ENCODE measurements around the gene ZBTB25. TPM values are rescaled to one million over a fixed set of nuclear protein-coding genes. Genes with fewer than 3 reads are reported as not detected.

ZBTB25 gene
- total RNA-seq, 2 experiments from 2014 or later = 22.6 to 23.5 TPM

DNA sequence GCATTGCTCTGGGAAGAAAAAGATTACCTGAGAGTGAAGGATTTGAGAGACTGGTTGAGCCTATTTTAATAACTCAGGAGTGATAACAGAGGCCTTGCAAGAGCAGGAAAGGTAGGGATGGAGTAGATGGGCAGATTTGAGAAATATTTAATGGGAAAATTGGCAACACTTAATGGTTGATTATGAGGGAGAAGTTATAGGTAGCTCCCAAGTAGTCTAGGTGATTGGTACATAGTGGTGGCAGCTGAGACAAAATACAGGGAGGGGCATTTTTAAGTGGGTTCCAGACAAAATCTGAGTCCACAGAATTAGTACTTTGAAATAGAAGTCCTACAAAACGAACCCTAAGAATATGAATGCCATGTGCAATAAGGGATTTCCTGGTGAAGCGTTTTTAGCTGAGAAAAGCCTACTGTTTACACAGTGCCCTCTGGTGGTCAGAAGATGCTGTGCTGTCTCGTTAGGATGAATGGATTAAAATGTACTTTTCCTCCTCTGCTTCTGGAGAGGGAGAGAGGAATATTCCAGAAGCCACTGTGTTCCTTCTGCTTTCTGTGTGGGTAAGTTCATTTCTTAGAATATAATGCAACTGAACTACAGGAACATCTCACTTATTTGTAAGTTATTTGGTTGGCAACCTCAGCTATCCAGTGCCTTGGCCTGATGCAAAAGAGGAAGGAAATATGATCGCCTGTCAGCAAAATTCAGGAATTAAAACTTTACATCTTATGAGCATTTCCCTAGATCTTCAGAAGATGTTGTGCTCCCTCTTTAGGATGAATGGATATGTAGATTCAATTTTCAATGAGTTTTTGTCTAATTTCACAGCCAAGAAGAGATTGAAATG is 7.4 kb upstream of the ZBTB25 start:
- Mint-ChIP-seq H3K4me3 (peak overlapping the region; percentile 34), H3K36me3 (ENCODE audit: low read depth) (peaks cover 1% of the 10 kb centered on the region), H3K27me3 (ENCODE audit: low read depth) (no peaks in the 10 kb centered on the region), H3K9me3 (no peaks in the 10 kb centered on the region), H3K4me1 (ENCODE audit: low read depth) (peaks cover 75% of the 10 kb centered on the region), H3K27ac (peak overlapping the region; percentile 57)
- intact Hi-C loops (cut with micrococcal nuclease) = loop anchor here (1.0 to 5.0 kb wide), 4 partner anchors 9 to 167 kb away; no protein-coding TSS in a partner anchor
- DNase-seq = peak; percentile 82
- CTCF ChIA-PET = interaction anchor here (0.6 to 4.6 kb wide), 24 partner anchors 9 to 879 kb away, joined by 3 to 34 read pairs (median 4); partner anchors contain the start of gene MTHFD1

DNA sequence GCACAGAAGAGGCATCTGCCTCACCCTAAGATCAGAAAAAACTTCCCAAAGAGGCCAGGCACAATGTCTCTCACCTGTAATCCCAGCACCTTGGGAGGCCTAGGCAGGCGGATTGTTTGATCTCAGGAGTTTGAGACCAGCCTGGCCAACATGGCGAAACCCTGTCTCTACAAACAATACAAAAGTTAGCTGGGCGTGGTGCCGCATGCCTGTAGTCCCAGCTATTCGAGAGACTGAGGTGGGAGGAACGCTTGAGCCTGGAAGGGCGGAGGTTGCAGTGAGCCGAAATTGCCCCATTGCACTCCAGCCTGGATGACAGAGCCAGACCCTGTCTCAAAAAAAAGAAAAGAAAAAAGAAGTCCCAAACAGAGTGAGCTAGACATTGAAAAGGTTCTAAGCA is 5.4 kb upstream of the ZBTB25 start:
- intact Hi-C loops (cut with micrococcal nuclease) = loop anchor here (5.0 to 10.0 kb wide), 2 partner anchors 593 to 784 kb away; partner anchors contain the start of genes MAX and SGPP1
- peaks cover 69% of the 10 kb centered on the region for H3K4me1 Mint-ChIP-seq (ENCODE audit: low read depth)
- H3K27me3 Mint-ChIP-seq (ENCODE audit: low read depth) = no peaks in the 10 kb centered on the region
- H3K9me3 Mint-ChIP-seq = no peaks in the 10 kb centered on the region
- peak overlapping the region; percentile 87 for H3K27ac Mint-ChIP-seq
- DNase-seq = no peak
- H3K36me3 Mint-ChIP-seq (ENCODE audit: low read depth) = peaks cover 2% of the 10 kb centered on the region
- CTCF ChIA-PET = interaction anchor here (0.7 to 4.6 kb wide), 5 partner anchors 12 to 176 kb away, joined by 3 to 34 read pairs (median 4); no protein-coding TSS in a partner anchor
- H3K4me3 Mint-ChIP-seq = no peak overlapping the region

DNA sequence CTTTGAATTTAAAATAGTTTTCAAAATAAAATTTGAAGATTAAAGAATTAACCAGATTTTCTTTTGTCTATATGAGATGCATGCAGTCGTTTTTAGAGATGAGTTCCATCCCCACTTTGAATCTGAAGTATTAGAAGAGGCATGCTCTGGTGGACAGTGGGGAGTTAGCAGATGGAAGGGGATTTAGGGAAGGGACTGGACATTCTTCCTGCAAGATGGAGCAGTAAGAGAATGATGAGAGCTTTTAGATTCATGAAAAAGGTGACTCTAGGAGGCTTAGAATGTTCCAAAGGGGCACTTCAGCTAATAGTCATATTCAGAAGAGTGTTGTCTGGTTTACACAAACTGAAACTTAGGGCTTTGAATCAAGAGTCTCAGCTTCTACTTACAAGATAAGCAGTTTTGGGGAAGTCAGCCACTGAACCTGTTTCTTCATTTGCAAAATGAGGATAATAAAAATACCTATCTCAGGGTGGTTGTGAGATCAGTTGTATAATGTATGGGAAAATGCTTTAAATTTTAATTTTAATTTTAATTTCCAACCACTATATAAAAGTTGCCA is 4.7 kb upstream of the ZBTB25 start:
- H3K36me3 Mint-ChIP-seq (ENCODE audit: low read depth) = peaks cover 5% of the 10 kb centered on the region
- CTCF ChIA-PET = interaction anchor here (0.7 to 4.6 kb wide), 3 partner anchors 14 to 175 kb away, joined by 3 to 34 read pairs (median 4); no protein-coding TSS in a partner anchor

DNA sequence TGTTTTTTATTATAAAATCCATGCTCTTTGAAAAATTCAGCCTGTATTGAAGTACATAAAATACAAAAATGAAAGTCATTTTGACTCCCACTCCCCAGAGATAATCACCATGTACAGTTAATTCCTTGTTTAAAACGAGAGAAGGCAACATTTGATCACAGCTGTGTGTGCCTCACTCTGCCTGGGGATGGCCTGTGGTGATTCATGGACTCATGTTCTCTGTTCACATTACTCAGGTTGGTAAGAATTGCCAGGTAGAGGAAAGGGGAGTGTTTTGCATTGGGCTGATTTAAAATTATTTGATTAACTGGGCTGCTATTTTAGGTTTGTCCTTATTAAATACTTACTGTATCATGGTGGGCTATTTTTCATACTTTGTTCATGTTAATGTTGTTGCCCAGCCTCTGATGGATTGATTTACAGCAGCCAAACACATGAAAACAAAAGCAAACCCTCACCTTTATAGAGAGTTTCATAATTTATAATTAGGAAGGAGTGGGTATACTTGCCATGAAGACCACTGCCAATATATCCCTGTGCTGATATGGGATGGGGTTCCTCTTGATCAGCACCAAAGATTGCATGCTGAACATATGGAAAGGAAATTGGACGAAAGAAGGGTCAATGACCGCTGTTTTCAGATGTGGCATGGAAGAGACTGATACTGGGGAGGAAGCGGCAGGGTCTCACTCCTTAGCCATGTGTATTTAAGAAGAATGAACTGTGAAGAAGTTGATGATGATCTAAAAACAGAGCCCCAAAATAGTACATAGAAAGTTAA is 3.9 kb upstream of the ZBTB25 start:
- intact Hi-C loops (cut with micrococcal nuclease) = loop anchor here (5.0 to 10.0 kb wide), 2 partner anchors 595 to 783 kb away; partner anchors contain the start of genes MAX and SGPP1
- Mint-ChIP-seq H3K36me3 (ENCODE audit: low read depth) (peaks cover 10% of the 10 kb centered on the region), H3K27ac (peak overlapping the region; percentile 99), H3K9me3 (no peaks in the 10 kb centered on the region), H3K4me3 (peak overlapping the region; percentile 36), H3K27me3 (ENCODE audit: low read depth) (no peaks in the 10 kb centered on the region), H3K4me1 (ENCODE audit: low read depth) (peaks cover 61% of the 10 kb centered on the region)
- CTCF ChIA-PET = interaction anchor here (0.7 to 4.6 kb wide), 3 partner anchors 14 to 866 kb away, joined by 3 to 34 read pairs (median 3); partner anchors contain the start of gene WDR89
- DNase-seq = peak; percentile 78

More for the DNA sequence above, 4.7 kb upstream of the ZBTB25 start:
- H3K27ac Mint-ChIP-seq = peak overlapping the region; percentile 87
- no peaks in the 10 kb centered on the region for H3K27me3 Mint-ChIP-seq (ENCODE audit: low read depth)
- H3K4me1 Mint-ChIP-seq (ENCODE audit: low read depth) = peaks cover 64% of the 10 kb centered on the region
- DNase-seq = no peak
- no peaks in the 10 kb centered on the region for H3K9me3 Mint-ChIP-seq
- H3K4me3 Mint-ChIP-seq = peak overlapping the region; percentile 42
- intact Hi-C loops (cut with micrococcal nuclease) = loop anchor here (5.0 to 10.0 kb wide), 2 partner anchors 594 to 783 kb away; partner anchors contain the start of genes MAX and SGPP1

DNA sequence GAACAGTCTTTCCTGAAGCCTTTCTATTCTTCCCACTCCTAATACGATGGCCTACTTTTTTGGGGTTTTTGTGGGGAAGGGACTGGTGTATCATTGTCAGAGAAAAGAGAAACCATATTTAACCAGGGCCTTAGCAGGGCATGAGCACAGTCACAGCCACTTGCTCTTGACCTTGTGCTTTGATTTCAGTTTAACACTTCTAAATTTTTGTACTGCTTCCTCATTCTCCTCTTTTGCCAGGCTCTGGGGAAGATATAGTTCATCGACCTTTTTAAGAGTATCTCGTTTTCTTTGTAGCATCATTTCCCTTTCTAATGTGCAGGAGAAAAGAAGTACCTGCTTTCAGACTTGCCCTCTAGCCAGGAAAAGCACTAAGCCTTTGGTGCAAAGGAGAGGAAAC is 3.1 kb upstream of the ZBTB25 start:
- no peak for DNase-seq
- no peaks in the 10 kb centered on the region for H3K9me3 Mint-ChIP-seq
- peaks cover 12% of the 10 kb centered on the region for H3K36me3 Mint-ChIP-seq (ENCODE audit: low read depth)
- peak overlapping the region; percentile 91 for H3K4me3 Mint-ChIP-seq
- CTCF ChIA-PET = no interaction called here
- peaks cover 57% of the 10 kb centered on the region for H3K4me1 Mint-ChIP-seq (ENCODE audit: low read depth)
- intact Hi-C loops (cut with micrococcal nuclease) = loop anchor here (5.0 to 10.0 kb wide), 2 partner anchors 596 to 782 kb away; partner anchors contain the start of genes MAX and SGPP1
- no peaks in the 10 kb centered on the region for H3K27me3 Mint-ChIP-seq (ENCODE audit: low read depth)
- peak overlapping the region; percentile 99 for H3K27ac Mint-ChIP-seq

DNA sequence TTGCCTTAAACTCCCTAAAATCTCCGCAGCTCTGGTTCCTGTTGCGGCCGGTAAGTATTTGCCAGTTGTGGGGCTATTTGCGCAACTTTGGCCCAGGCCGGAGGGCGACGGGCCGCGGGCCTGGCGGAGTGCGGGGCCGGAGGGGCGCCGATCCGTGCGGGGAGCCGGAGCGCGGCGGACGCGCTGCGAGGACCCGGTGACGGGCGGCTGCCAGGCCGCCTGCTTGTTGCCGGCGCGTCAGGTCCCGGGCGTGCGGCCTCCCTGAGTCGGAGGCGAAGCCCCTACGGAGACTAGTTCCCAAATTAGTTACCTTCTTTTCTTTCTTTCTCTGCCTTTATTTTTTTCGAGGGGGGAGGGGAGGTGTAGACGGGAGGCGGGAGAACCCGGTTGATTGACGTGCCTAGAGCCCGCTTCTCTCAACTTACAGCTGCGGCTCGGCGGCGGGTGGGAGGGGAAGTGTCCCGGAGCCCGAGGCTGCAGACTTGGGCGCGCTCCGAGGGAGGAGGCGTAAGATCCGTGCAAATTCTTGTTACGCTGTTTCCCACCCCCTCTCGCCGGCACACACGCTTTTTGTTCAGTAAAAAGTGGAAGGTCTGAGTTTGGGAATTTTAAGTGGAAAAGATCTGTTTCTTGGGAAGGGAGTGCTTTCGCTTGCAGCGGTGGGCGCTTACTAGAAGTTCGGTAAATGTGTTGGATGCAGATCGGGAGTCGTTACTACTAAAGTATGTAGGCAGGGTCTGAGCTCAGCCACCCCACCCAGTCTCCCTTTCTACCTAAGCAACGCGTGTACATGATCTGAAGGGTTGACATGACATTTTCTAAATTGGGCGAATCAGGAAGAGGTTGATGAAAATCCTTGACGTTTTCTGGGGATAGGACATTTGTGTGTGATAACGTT is 1.5 kb upstream of the ZBTB25 start:
- Mint-ChIP-seq H3K27ac (peak overlapping the region; percentile 99), H3K27me3 (ENCODE audit: low read depth) (no peaks in the 10 kb centered on the region), H3K4me3 (peak overlapping the region; percentile 91), H3K36me3 (ENCODE audit: low read depth) (peaks cover 11% of the 10 kb centered on the region), H3K9me3 (no peaks in the 10 kb centered on the region), H3K4me1 (ENCODE audit: low read depth) (peaks cover 54% of the 10 kb centered on the region)
- peak; percentile 92 for DNase-seq
- intact Hi-C loops (cut with micrococcal nuclease) = loop anchor here (1.0 to 10.0 kb wide), 5 partner anchors 131 to 780 kb away; partner anchors contain the start of genes CHURC1, MAX and SGPP1
- CTCF ChIA-PET = no interaction called here

DNA sequence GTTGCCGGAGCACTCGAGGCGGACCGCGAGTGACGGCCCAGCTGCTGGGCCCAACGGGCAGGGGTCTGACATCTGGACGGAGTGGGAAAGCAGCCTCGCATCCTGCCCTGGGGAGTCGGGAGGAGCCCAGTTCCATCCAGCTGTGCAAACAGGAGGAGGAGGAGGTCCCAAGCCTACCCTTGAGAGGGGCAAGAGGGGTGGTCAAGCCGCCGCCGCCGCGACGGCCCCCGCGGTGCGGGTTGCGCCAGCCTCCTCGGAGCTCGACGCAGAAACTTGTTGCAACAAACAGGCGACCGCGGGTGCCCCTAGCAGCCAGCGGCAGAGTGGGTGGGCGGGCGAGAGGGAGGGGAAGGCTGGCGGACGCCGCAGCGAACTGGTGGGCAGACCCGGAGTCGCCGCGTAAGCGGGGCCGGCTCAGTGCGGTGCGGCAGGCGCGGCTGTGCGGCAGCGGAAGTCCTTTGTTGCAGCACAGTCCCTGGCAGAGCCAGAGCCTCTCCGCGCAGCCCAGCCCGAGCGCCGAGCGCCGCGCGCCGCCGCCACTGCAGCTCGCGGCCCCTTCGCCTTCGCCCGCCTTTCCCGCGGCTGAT is 765 bp upstream of the ZBTB25 start, which contains the start of gene ZBTB1:
Gene ZBTB1, plus strand, starts transcription at position 461 of the 587 bp plus-strand sequence. CDS start 16,735 bp downstream, outside the sequence.
- peak within 1 kb of the TSS; percentile 91 for H3K4me3 Mint-ChIP-seq
- CTCF ChIA-PET = no interaction called here
- H3K36me3 Mint-ChIP-seq (ENCODE audit: low read depth) = peaks cover 16% of the 10 kb centered on the region
- peak within 1 kb of the TSS; percentile 99 for H3K27ac Mint-ChIP-seq
- DNase-seq = peak; percentile 89
- H3K4me1 Mint-ChIP-seq (ENCODE audit: low read depth) = peaks cover 54% of the 10 kb centered on the region
- intact Hi-C loops (cut with micrococcal nuclease) = loop anchor here (2.0 to 10.0 kb wide), 3 partner anchors 410 to 780 kb away; partner anchors contain the start of genes CHURC1 and SGPP1
- no peaks in the 10 kb centered on the region for H3K9me3 Mint-ChIP-seq
- H3K27me3 Mint-ChIP-seq (ENCODE audit: low read depth) = no peaks in the 10 kb centered on the region

DNA sequence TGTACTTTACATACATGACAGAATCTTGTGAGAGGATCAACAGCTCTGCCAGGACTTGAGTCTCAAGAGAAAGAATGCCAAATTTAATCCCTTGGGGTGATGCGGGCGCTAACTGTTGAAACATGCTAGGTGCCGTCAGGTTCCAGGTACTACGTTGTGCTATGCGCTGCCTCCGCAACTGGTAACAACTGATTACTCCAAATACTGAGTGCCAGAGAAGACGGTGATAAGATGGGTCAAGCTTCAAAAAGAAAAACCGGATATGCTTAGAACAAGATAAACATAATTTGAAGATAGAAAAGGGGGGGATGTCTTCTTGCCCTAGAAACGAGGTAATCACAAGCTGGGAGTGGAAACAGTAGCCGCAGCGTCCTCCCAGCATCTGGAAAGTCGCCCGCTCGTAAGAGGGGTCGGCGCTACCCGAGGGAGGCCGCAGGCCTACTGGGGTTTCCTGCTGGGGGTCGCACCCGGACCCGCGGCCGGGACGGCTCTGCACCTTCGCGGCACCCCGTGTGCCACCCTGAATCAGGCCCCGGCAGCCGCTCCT is 678 bp downstream of the ZBTB25 start:
- peaks cover 18% of the 10 kb centered on the region for H3K36me3 Mint-ChIP-seq (ENCODE audit: low read depth)
- intact Hi-C loops (cut with micrococcal nuclease) = loop anchor here (1.0 to 10.0 kb wide), 10 partner anchors 8 to 960 kb away; partner anchors contain the start of genes AKAP5, HSPA2, MTHFD1 and PPP2R5E
- peak overlapping the region; percentile 97 for H3K27ac Mint-ChIP-seq
- H3K9me3 Mint-ChIP-seq = no peaks in the 10 kb centered on the region
- H3K27me3 Mint-ChIP-seq (ENCODE audit: low read depth) = no peaks in the 10 kb centered on the region
- DNase-seq = peak; percentile 40
- CTCF ChIA-PET = interaction anchor here (0.6 to 3.5 kb wide), 6 partner anchors 8 to 116 kb away, joined by 3 to 32 read pairs (median 4); partner anchors contain the start of gene HSPA2
- H3K4me3 Mint-ChIP-seq = peak overlapping the region; percentile 91
- peaks cover 49% of the 10 kb centered on the region for H3K4me1 Mint-ChIP-seq (ENCODE audit: low read depth)

DNA sequence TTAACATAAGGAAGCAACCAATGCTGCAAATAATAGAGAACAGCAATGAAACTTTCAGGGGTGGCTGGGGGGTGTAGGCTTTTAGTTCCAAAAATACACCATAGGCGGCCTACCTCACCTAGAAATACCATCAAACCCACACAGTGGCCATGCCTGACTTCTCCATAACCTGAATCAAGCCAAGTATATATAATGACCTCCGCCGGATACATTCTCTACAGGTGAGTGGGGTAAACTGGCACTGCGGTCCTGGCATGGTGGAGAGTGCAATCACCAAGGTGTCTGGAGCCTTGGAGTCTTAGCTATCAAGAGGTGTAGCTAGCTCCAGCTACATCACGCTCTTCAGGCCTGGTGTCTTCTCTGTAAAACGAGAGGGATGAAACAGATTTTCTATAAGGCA is 1.2 kb downstream of the ZBTB25 start:
- H3K9me3 Mint-ChIP-seq = no peaks in the 10 kb centered on the region
- H3K4me3 Mint-ChIP-seq = peak overlapping the region; percentile 91
- intact Hi-C loops (cut with micrococcal nuclease) = loop anchor here (1.0 to 10.0 kb wide), 5 partner anchors 9 to 860 kb away; partner anchors contain the start of genes SGPP1 and SYNE2
- no peaks in the 10 kb centered on the region for H3K27me3 Mint-ChIP-seq (ENCODE audit: low read depth)
- CTCF ChIA-PET = interaction anchor here (0.6 to 3.5 kb wide), 7 partner anchors 9 to 268 kb away, joined by 3 to 32 read pairs (median 5); partner anchors contain the start of gene HSPA2
- H3K4me1 Mint-ChIP-seq (ENCODE audit: low read depth) = peaks cover 49% of the 10 kb centered on the region
- DNase-seq = peak; percentile 31
- H3K27ac Mint-ChIP-seq = peak overlapping the region; percentile 97
- peaks cover 20% of the 10 kb centered on the region for H3K36me3 Mint-ChIP-seq (ENCODE audit: low read depth)

Measured in activated naive CD4-positive, alpha-beta T cell treated with anti-CD3 and anti-CD28 coated beads for 36 hours (primary cell).